Umbilical cord (tissue), 2 donors: ENCODE measurements around the gene PNPLA2. TPM values are rescaled to one million over a fixed set of nuclear protein-coding genes. Genes with fewer than 3 reads are reported as not detected.

Experiments used
- DNase-seq: peaks from one replicate; pipeline ENCODE4 v3.0.0-alpha.2; 2015; ENCODE audit warnings: low spot score
- total RNA-seq: library from RNA; depleted of rRNA; stranded (reverse); fragments of >200 nt; gene quantifications from one replicate; pipeline ENCODE4 v1.2.3, GENCODE V29; 2014; ENCODE audit warnings: low replicate concordance; ENCODE audit not compliant: insufficient read depth

The PNPLA2 gene
- total RNA-seq, 1 donor from 2014 or later: 6.7 TPM

DNA sequence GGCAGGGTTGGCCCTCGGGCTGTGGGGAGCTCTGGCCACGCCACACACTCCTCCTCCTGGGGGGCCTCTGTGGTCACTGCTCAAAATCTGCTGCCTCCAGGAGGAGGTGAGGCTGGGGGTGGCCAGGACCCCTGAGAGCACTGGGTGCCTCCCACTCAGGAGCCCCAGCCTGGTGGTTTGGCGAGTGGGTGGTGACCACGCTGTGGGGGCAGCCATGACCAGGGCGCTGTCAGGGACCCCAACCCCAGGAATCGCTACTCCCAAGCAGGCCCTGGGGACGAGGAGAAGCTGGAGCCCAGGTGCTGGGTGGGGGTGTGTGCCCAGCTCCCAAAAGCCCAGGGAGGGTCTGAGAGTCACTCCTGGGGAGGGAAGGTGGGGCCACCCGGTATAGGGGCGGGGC lies 54.1 kb downstream of the PNPLA2 start:
- no peak for DNase-seq

DNA sequence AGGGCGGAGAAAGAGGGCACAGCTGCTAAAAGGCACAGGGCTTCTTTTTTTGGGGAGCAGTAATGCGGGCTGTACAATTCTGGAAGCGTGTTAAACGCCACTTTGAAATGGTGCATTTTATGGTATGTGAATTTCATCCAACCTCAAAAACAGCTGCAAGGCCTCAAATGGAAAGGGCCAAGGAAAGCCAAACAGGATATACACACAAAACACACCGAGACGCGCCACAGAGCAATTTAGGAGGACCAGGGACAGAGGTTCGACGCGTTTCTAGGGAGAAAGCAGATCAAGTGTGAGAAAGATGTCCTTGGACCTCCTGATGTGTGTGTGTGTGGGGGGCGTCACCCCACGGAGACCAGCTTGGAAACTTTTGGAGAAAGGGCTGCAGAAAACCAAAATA lies 55.0 kb downstream of the PNPLA2 start:
- no peak for DNase-seq

Other genes starting within 250 kb of the PNPLA2 start
- 31.5 TPM for gene PHRF1, start 242.4 kb upstream of the PNPLA2 start, total RNA-seq
- 16.6 TPM for gene IRF7, start 203.0 kb upstream of the PNPLA2 start, total RNA-seq
- gene CDHR5, start 194.0 kb upstream of the PNPLA2 start, total RNA-seq: not detected
- gene SCT, start 191.7 kb upstream of the PNPLA2 start, total RNA-seq: not detected
- gene DRD4, start 181.6 kb upstream of the PNPLA2 start, total RNA-seq: not detected
- 54.9 TPM for gene DEAF1, start 123.7 kb upstream of the PNPLA2 start, total RNA-seq
- gene TMEM80, start 123.1 kb upstream of the PNPLA2 start, total RNA-seq: 7.7 TPM
- 28.6 TPM for gene EPS8L2, start 112.7 kb upstream of the PNPLA2 start, total RNA-seq
- gene TALDO1, start 71.5 kb upstream of the PNPLA2 start, total RNA-seq: 76.1 TPM
- 26.2 TPM for gene GATD1, start 41.4 kb upstream of the PNPLA2 start, total RNA-seq
- 1.4 TPM for gene CEND1, start 28.8 kb upstream of the PNPLA2 start, total RNA-seq
- gene SLC25A22, start 20.6 kb upstream of the PNPLA2 start, total RNA-seq: 2.2 TPM
- gene PIDD1, start 13.7 kb upstream of the PNPLA2 start, total RNA-seq: 19.3 TPM
- 439 TPM for gene RPLP2, start 8.9 kb upstream of the PNPLA2 start, total RNA-seq
- 3.1 TPM for gene CRACR2B, start 9.0 kb downstream of the PNPLA2 start, total RNA-seq
- 159 TPM for gene CD151, start 14.0 kb downstream of the PNPLA2 start, total RNA-seq
- 14.0 TPM for gene POLR2L, start 23.6 kb downstream of the PNPLA2 start, total RNA-seq
- 43.8 TPM for gene TSPAN4, start 23.9 kb downstream of the PNPLA2 start, total RNA-seq
- gene CHID1, start 91.9 kb downstream of the PNPLA2 start, total RNA-seq: 69.6 TPM
- gene AP2A2, start 107.0 kb downstream of the PNPLA2 start, total RNA-seq: 24.1 TPM
- gene MUC6, start 217.8 kb downstream of the PNPLA2 start, total RNA-seq: 0.24 TPM